ENCODE measurements around the gene ZNF512B. TPM values are rescaled to one million over a fixed set of nuclear protein-coding genes. Genes with fewer than 3 reads are reported as not detected.
"Not testable (repeated sequence)": the region's sequence is repeated elsewhere in the genome, so short reads cannot be mapped to it uniquely, and the experiment has no call there.

ZNF512B gene
- total RNA-seq: 10 to 100 TPM; 10.7 to 18.9 TPM
- 10 to 100 TPM in 1 of 2 donors, 1 to 10 TPM in 1; 8.7 to 13.0 TPM for polyA plus RNA-seq
- long read RNA-seq, donor 1, full-length matches to known transcripts: 1 of 11 reads
- long read RNA-seq, donor 1, partial matches to known transcripts: 10 of 11 reads
- long read RNA-seq, donor 1, other reads (novel, unspliced or antisense): 0 of 11 reads
- long read RNA-seq, donor 2: 0 reads
- long read RNA-seq, donor 3: 0 reads
- long read RNA-seq, donor 4: 0 reads
- long read RNA-seq, donor 5, full-length matches to known transcripts: 1 of 1 reads
- long read RNA-seq, donor 5, partial matches to known transcripts: 0 of 1 reads
- long read RNA-seq, donor 5, other reads (novel, unspliced or antisense): 0 of 1 reads

- TF ChIP-seq CTCF (IDR thresholded peaks at IDR 0.05; ENCODE audit: control extremely low read depth, extremely low read depth): no peak
- DNase-seq: peak; percentile 72 to 87 (median 82)
- Histone ChIP-seq H3K4me3 (peak within 1 kb of the TSS; percentile 62), H3K27ac (ENCODE audit: low read depth in 1 of 2, low read length in 1 of 2) (peak within 1 kb of the TSS; percentile 56 to 68), H3K27me3 (ENCODE audit: control insufficient read depth in 3 of 3, insufficient read depth in 3 of 3, low read length in 2 of 3) (no peaks in the 10 kb centered on the region), H3K36me3 (ENCODE audit: control insufficient read depth in 4 of 4, insufficient read depth in 4 of 4, low read length in 4 of 4) (peaks cover 0 to 27% (median 16%) of the 10 kb centered on the region in 4 donors), H3K4me1 (ENCODE audit: control insufficient read depth in 5 of 5, insufficient read depth in 5 of 5, low read length in 5 of 5) (peaks cover 0 to 11% (median 5%) of the 10 kb centered on the region in 5 donors), H3K9ac (ENCODE audit: insufficient read depth in 1 of 2, low read length in 2 of 2) (peak within 1 kb of the TSS; percentile 42 to 55), H3K9me3 (ENCODE audit: control insufficient read depth in 4 of 4, insufficient read depth in 3 of 4, low read length in 3 of 4) (peaks cover 0 to 8% (median 0%) of the 10 kb centered on the region in 4 donors)
- ATAC-seq (ENCODE audit: insufficient read depth, low FRiP score): peak; percentile 47
- 4 to 8% methylated on average over 29 to 62 of the region's 73 CpGs for WGBS, 2 donors
Measured at GRCh38 chr20:63969838-63970713, at the start of gene ZNF512B. Gene ZNF512B, minus strand, starts transcription at chr20:63969930. Its CDS starts 1,980 bp downstream, at chr20:63967950.

GRCh38 chr20:64015635-64016034 is 45.9 kb upstream of the ZNF512B start:
- Histone ChIP-seq H3K27ac (ENCODE audit: low read depth in 1 of 2, low read length in 1 of 2) (no peak overlapping the region), H3K27me3 (ENCODE audit: control insufficient read depth in 3 of 3, insufficient read depth in 3 of 3, low read length in 2 of 3) (no peaks in the 10 kb centered on the region), H3K9ac (ENCODE audit: insufficient read depth in 1 of 2, low read length in 2 of 2) (no peak overlapping the region), H3K4me3 (no peak overlapping the region), H3K4me1 (ENCODE audit: control insufficient read depth in 5 of 5, insufficient read depth in 5 of 5, low read length in 5 of 5) (no peaks in the 10 kb centered on the region), H3K9me3 (ENCODE audit: control insufficient read depth in 4 of 4, insufficient read depth in 3 of 4, low read length in 3 of 4) (no peaks in the 10 kb centered on the region), H3K36me3 (ENCODE audit: control insufficient read depth in 4 of 4, insufficient read depth in 4 of 4, low read length in 4 of 4) (peaks cover 33 to 44% (median 39%) of the 10 kb centered on the region in 4 donors)
- no peak for TF ChIP-seq CTCF (IDR thresholded peaks at IDR 0.05; ENCODE audit: control extremely low read depth, extremely low read depth)
- DNase-seq (no peak), ATAC-seq (ENCODE audit: insufficient read depth, low FRiP score) (no peak)
- WGBS, 2 donors: 86 to 89% methylated on average over 2 of the region's 2 CpGs

DNA sequence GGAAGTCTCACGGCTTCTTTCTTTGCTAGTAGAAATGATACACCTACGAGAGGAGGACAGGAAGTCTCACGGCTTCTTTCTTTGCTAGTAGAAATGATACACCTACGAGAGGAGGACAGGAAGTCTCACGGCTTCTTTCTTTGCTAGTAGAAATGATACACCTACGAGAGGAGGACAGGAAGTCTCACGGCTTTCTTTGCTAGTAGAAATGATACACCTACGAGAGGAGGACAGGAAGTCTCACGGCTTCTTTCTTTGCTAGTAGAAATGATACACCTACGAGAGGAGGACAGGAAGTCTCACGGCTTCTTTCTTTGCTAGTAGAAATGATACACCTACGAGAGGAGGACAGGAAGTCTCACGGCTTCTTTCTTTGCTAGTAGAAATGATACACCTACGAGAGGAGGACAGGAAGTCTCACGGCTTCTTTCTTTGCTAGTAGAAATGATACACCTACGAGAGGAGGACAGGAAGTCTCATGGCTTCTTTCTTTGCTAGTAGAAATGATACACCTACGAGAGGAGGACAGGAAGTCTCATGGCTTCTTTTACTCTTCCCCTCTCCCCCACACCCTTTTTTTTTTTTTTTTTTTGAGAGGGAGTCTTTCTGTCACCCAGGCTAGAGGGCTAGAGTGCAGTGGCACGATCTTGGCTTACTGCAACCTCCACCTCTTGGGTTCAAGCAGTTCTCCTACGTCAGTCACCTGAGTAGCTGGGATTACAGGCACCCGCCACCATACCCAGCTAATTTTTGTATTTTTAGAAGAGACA is 42.8 kb upstream of the ZNF512B start:
- DNase-seq; H3K4me3 ChIP-seq; H3K27me3 ChIP-seq (ENCODE audit: control insufficient read depth in 3 of 3, insufficient read depth in 3 of 3, low read length in 2 of 3); ATAC-seq (ENCODE audit: insufficient read depth, low FRiP score); H3K9me3 ChIP-seq (ENCODE audit: control insufficient read depth in 4 of 4, insufficient read depth in 3 of 4, low read length in 3 of 4); H3K27ac ChIP-seq (ENCODE audit: low read depth in 1 of 2, low read length in 1 of 2); H3K4me1 ChIP-seq (ENCODE audit: control insufficient read depth in 5 of 5, insufficient read depth in 5 of 5, low read length in 5 of 5); H3K9ac ChIP-seq (ENCODE audit: insufficient read depth in 1 of 2, low read length in 2 of 2): not testable (repeated sequence)
- peaks cover 18 to 52% (median 44%) of the 10 kb centered on the region in 4 donors for H3K36me3 ChIP-seq (ENCODE audit: control insufficient read depth in 4 of 4, insufficient read depth in 4 of 4, low read length in 4 of 4)
- WGBS, 2 donors: 90 to 92% methylated on average over 8 to 12 of the region's 20 CpGs
